Activated B cell treated with CpG ODN at 0.5 μM for 24 hours (primary cell): Measurements from ENCODE around the gene TMEM150B. TPM values are rescaled to one million over a fixed set of nuclear protein-coding genes. Genes with fewer than 3 reads are reported as not detected.
A peak's percentile ranks its signal among the peaks of the same experiment; 100 is the strongest.

Experiments used
- ATAC-seq: fragments of 200-7000 bp; cut with Tn5 transposase; one replicate; pipeline ENCODE4 v1.10.0; 2021; ENCODE audit warnings: low read depth, mild to moderate bottlenecking, moderate library complexity
- CTCF ChIA-PET: fragments of 350-600 bp; sonication (Branson Sonifier 250); formaldehyde crosslinking; loops from one replicate; lab custom pipeline; 2021; ENCODE audit warnings: antibody characterized with exemption; lab: Charles Lee
- POLR2A ChIA-PET: fragments of 350-600 bp; sonication (Branson Sonifier 250); formaldehyde crosslinking; loops from one replicate; lab custom pipeline; 2021; ENCODE audit warnings: antibody characterized with exemption; lab: Charles Lee
- DNase-seq: peaks from one replicate; pipeline ENCODE4 v3.0.0; 2022
- H3K27ac Mint-ChIP-seq: one replicate; pipeline ENCODE4 v1.8.0; 2020; ENCODE audit warnings: mixed read lengths
- H3K27me3 Mint-ChIP-seq: one replicate; pipeline ENCODE4 v1.8.0; 2021; ENCODE audit warnings: mixed read lengths
- H3K36me3 Mint-ChIP-seq: one replicate; pipeline ENCODE4 v1.8.0; 2021; ENCODE audit warnings: low read depth, mixed read lengths
- H3K4me1 Mint-ChIP-seq: one replicate; pipeline ENCODE4 v1.8.0; 2021; ENCODE audit warnings: mixed read lengths
- H3K4me3 Mint-ChIP-seq: one replicate; pipeline ENCODE4 v1.8.0; 2020; ENCODE audit warnings: mild to moderate bottlenecking, mixed read lengths
- H3K9me3 Mint-ChIP-seq: one replicate; pipeline ENCODE4 v1.8.0; 2020; ENCODE audit warnings: mixed read lengths
- CTCF ChIP-seq: fragments of 200-600 bp; IDR thresholded peaks from one replicate; pipeline ENCODE4 v1.8.0; 2022; ENCODE audit warnings: antibody characterized with exemption, mild to moderate bottlenecking
- intact Hi-C: fragments of 100-400 bp; cut with micrococcal nuclease; formaldehyde crosslinking; loops from one replicate; pipeline ENCODE4 v1.15.1; 2024
- total RNA-seq: library from RNA; stranded (reverse); gene quantifications from 2 replicates; pipeline ENCODE4 v1.2.3, GENCODE V29; 2022

Gene TMEM150B
- total RNA-seq, 1 donor from 2014 or later = not detected

- Mint-ChIP-seq H3K27ac (no peak within 1 kb of the TSS), H3K27me3 (peaks cover 41% of the 10 kb centered on the region), H3K4me1 (peaks cover 14% of the 10 kb centered on the region), H3K36me3 (no peaks in the 10 kb centered on the region), H3K9me3 (no peaks in the 10 kb centered on the region), H3K4me3 (peak within 1 kb of the TSS; percentile 68)
- intact Hi-C loops = no loop called here
- no peak for TF ChIP-seq CTCF
- ATAC-seq (no peak), DNase-seq (no peak)
- ChIA-PET POLR2A (no interaction called here), CTCF (no interaction called here)
Observed at GRCh38 chr19:55370305-55370988, 45.3 kb upstream of the TMEM150B start, which contains the start of gene IL11. IL11 (minus strand) TSS chr19:55370463; CDS start chr19:55370310, 153 bp downstream.

GRCh38 chr19:55369653-55370304, 44.6 kb upstream of the TMEM150B start:
- no peak for TF ChIP-seq CTCF
- CTCF ChIA-PET = no interaction called here
- Mint-ChIP-seq H3K9me3 (no peaks in the 10 kb centered on the region), H3K27ac (no peak overlapping the region), H3K4me3 (peak overlapping the region; percentile 68), H3K27me3 (peaks cover 38% of the 10 kb centered on the region), H3K36me3 (no peaks in the 10 kb centered on the region), H3K4me1 (peaks cover 14% of the 10 kb centered on the region)
- DNase-seq (no peak), ATAC-seq (peak; percentile 47)
- POLR2A ChIA-PET = interaction anchor here (1.5 kb wide), 1 partner anchor 14 kb away, joined by 9 read pairs; the partner anchor contains the start of gene TMEM238
- intact Hi-C loops = no loop called here

GRCh38 chr19:55368701-55369563, 43.8 kb upstream of the TMEM150B start:
- no peaks in the 10 kb centered on the region for H3K36me3 Mint-ChIP-seq
- intact Hi-C loops = no loop called here
- ChIA-PET CTCF (no interaction called here), POLR2A (interaction anchor here (1.5 kb wide), 1 partner anchor 15 kb away, joined by 9 read pairs; the partner anchor contains the start of gene TMEM238)
- no peak for TF ChIP-seq CTCF
- no peak overlapping the region for H3K4me3 Mint-ChIP-seq
- ATAC-seq = peak; percentile 58
- peaks cover 13% of the 10 kb centered on the region for H3K4me1 Mint-ChIP-seq
- no peak for DNase-seq
- H3K27ac Mint-ChIP-seq = no peak overlapping the region
- no peaks in the 10 kb centered on the region for H3K9me3 Mint-ChIP-seq
- H3K27me3 Mint-ChIP-seq = peaks cover 35% of the 10 kb centered on the region

GRCh38 chr19:55368106-55368505, 43.0 kb upstream of the TMEM150B start:
- Mint-ChIP-seq H3K27ac (no peak overlapping the region), H3K27me3 (peaks cover 30% of the 10 kb centered on the region), H3K4me3 (no peak overlapping the region), H3K9me3 (no peaks in the 10 kb centered on the region), H3K36me3 (no peaks in the 10 kb centered on the region), H3K4me1 (peaks cover 10% of the 10 kb centered on the region)
- intact Hi-C loops = no loop called here
- ChIA-PET POLR2A (interaction anchor here (1.5 kb wide), 1 partner anchor 16 kb away, joined by 9 read pairs; the partner anchor contains the start of gene TMEM238), CTCF (no interaction called here)
- DNase-seq = no peak
- ATAC-seq = no peak
- no peak for TF ChIP-seq CTCF
